Measurements from ENCODE around the gene DCDC2C. TPM values are rescaled to one million over a fixed set of nuclear protein-coding genes. Genes with fewer than 3 reads are reported as not detected.

DCDC2C gene
- total RNA-seq, 4 donors from 2014 or later = 0.40 to 1.5 (median 0.68) TPM

GRCh38 chr2:3679616-3680393 lies 23.6 kb upstream of the DCDC2C start:
- no peaks in the 10 kb centered on the region for H3K9me3 ChIP-seq
- H3K27me3 ChIP-seq = no peaks in the 10 kb centered on the region
- DNase-seq = no peak
- H3K27ac ChIP-seq = no peak overlapping the region
- intact Hi-C loops (cut with DNase I) = no loop called here
- TF ChIP-seq POLR2A (IDR thresholded peaks at IDR 0.05) = no peak
- no peak for TF ChIP-seq CTCF (IDR thresholded peaks at IDR 0.05)
- H3K4me3 ChIP-seq (replicated peaks in 1 of 3) = no peak overlapping the region
- no peaks in the 10 kb centered on the region for H3K4me1 ChIP-seq
- H3K36me3 ChIP-seq = no peaks in the 10 kb centered on the region
- WGBS, 2 donors = 83 to 89% methylated on average over 23 of the region's 23 CpGs

DNA sequence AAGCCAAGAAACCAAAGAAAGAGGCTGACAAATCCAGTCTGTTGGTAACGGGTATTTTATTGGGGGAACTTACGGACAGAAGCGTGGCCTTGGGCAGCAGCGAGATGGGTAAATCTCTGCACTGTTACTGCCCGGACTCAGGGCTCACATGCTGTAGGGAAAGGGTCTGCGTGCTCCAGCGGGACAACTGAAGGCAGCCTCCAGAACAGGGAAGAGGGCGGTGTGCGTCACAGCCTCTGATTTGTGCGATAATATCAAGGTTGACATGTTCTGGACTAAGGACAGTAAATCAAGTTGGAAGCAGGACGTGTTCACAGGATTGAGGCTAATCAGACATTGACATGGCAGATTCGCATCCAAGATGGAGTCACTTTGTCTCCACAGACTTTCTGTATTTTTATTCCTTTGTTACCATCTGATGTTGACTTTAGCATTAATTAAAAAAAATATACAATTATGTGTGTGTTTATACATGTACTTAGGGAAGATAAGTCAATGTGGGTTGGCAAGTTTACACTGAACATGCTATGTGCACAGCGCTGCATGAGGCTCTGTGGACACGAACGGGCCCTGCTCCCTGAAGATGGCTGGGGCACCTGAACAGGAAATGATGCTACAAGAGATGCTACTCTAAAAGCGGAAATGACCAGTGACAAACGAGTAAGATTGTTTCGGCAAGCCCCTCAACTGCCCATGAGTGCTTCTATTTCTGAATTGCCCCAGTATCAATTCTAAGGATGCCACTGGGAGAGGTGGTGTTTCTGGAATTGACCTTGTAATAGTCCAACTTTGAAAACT lies 22.6 kb upstream of the DCDC2C start:
- Histone ChIP-seq H3K36me3 (no peaks in the 10 kb centered on the region), H3K27ac (no peak overlapping the region), H3K4me1 (no peaks in the 10 kb centered on the region), H3K27me3 (no peaks in the 10 kb centered on the region), H3K9me3 (no peaks in the 10 kb centered on the region), H3K4me3 (replicated peaks in 1 of 3) (no peak overlapping the region)
- TF ChIP-seq POLR2A (IDR thresholded peaks at IDR 0.05) (no peak), CTCF (IDR thresholded peaks at IDR 0.05) (no peak)
- intact Hi-C loops (cut with DNase I) = no loop called here
- WGBS, 2 donors = 94 to 95% methylated on average over 18 of the region's 18 CpGs
- DNase-seq = no peak

- no peaks in the 10 kb centered on the region for H3K36me3 ChIP-seq
- WGBS, 2 donors = 92 to 93% methylated on average over 5 of the region's 5 CpGs
- no peaks in the 10 kb centered on the region for H3K4me1 ChIP-seq
- H3K27ac ChIP-seq = no peak overlapping the region
- no peaks in the 10 kb centered on the region for H3K9me3 ChIP-seq
- H3K4me3 ChIP-seq (replicated peaks in 1 of 3) = no peak overlapping the region
- DNase-seq = no peak
- intact Hi-C loops (cut with DNase I) = no loop called here
- TF ChIP-seq CTCF (IDR thresholded peaks at IDR 0.05) = no peak
- TF ChIP-seq POLR2A (IDR thresholded peaks at IDR 0.05) = no peak
- H3K27me3 ChIP-seq = no peaks in the 10 kb centered on the region
Observed at GRCh38 chr2:3681625-3682024, 21.8 kb upstream of the DCDC2C start.

DNA sequence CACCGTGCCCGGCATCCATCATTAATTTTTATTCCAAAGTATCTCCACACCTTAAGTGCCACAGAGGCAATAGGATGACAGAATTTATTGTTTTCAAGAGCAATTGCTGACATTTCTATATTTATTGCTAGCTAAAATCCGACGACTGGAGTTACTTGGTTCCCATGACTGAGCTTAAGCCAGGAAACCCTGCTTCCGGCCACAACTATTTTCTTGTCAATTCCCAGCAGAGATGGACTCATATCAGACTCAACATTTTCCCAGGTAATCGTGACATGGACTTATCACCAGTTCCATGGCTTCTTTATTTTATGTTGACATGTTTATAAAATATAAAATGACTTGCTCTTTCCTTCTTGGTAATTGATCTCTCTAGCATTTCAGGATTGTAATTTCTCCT lies 20.6 kb upstream of the DCDC2C start:
- H3K27ac ChIP-seq = no peak overlapping the region
- intact Hi-C loops (cut with DNase I) = no loop called here
- H3K36me3 ChIP-seq = no peaks in the 10 kb centered on the region
- no peak overlapping the region for H3K4me3 ChIP-seq (replicated peaks in 1 of 3)
- H3K27me3 ChIP-seq = no peaks in the 10 kb centered on the region
- H3K4me1 ChIP-seq = no peaks in the 10 kb centered on the region
- TF ChIP-seq CTCF (IDR thresholded peaks at IDR 0.05) = no peak
- no peak for TF ChIP-seq POLR2A (IDR thresholded peaks at IDR 0.05)
- DNase-seq = no peak
- 85% methylated on average over 6 of the region's 6 CpGs for WGBS, 2 donors
- no peaks in the 10 kb centered on the region for H3K9me3 ChIP-seq

All from thyroid gland (tissue), 4 donors.